G401 (cell line): ENCODE data around the gene FAM228A. TPM values are rescaled to one million over a fixed set of nuclear protein-coding genes. Genes with fewer than 3 reads are reported as not detected.

ENCODE experiments used
- DNase-seq: peaks from one replicate; pipeline ENCODE4 v3.0.0-alpha.2; 2015; ENCODE audit warnings: low spot score
- in situ Hi-C: cut with HindIII; loops from 2 replicates; pipeline ENCODE4 v1.10.0; 2016; ENCODE audit warnings: low sequenced_read_pairs, mixed read lengths
- total RNA-seq: library from RNA; depleted of rRNA; stranded (reverse); fragments of >200 nt; shearing (Covaris generic); gene quantifications from 2 replicates; pipeline ENCODE4 v1.2.3, GENCODE V29; 2014; rRNA removed

Gene FAM228A
- total RNA-seq, 1 experiment from 2014 or later: not detected

GRCh38 chr2:24214880-24215279 is 40.0 kb downstream of the FAM228A start:
- in situ Hi-C loops: no loop called here
- DNase-seq: no peak

GRCh38 chr2:24220554-24221291 is 45.9 kb downstream of the FAM228A start:
- no peak for DNase-seq
- in situ Hi-C loops: no loop called here

DNA sequence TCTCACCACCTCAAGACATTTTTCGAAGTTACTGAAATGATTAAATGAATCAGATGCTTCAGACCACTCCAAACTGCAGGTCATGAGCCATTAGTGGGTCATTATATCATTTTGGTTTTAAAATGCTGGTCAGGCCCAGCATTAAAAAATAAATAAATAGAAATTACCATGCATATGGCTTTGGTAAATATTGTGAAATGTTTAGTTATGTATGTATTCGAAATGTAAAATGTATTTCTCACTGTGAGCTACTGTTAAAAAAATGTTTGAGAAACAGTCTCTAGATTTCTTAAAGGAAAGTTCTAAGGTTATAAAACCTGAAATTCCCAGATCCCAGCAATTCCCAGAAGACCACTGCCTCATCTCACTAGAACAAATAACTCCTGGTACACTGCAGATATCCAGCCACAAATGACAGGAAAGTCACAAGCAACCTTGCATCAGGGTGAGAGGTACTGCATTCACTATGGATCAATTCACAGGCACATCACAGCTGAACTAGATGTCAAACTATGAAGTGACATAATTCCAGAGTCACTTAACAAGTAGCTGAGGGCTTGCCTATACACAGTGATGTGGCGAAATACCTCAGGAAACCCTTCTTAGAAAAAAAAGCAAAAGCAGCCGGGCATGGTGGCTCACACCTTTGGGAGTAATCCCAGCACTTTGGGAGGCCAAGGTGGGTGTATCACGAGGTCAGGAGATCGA is 46.6 kb downstream of the FAM228A start:
- no peak for DNase-seq
- in situ Hi-C loops: no loop called here

DNA sequence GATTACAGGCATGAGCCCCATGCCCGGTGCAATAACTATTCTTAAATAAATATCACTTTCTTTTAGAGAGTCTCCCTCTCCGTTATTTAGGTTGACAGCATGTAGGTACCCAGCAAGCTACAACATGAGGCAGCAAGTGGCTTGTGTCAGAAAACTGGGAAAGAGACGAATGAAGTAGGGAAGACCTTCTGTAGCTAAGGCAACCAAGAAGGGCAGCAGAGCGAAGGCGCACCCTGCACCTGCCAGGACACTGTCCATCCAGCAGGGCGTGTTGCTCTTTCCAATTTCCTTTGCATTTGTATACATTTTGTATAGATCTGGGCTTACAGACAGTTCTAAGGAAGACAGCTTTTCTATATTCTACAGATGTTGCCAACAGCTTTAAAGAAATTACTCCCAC is 48.1 kb downstream of the FAM228A start:
- in situ Hi-C loops: no loop called here
- no peak for DNase-seq

DNA sequence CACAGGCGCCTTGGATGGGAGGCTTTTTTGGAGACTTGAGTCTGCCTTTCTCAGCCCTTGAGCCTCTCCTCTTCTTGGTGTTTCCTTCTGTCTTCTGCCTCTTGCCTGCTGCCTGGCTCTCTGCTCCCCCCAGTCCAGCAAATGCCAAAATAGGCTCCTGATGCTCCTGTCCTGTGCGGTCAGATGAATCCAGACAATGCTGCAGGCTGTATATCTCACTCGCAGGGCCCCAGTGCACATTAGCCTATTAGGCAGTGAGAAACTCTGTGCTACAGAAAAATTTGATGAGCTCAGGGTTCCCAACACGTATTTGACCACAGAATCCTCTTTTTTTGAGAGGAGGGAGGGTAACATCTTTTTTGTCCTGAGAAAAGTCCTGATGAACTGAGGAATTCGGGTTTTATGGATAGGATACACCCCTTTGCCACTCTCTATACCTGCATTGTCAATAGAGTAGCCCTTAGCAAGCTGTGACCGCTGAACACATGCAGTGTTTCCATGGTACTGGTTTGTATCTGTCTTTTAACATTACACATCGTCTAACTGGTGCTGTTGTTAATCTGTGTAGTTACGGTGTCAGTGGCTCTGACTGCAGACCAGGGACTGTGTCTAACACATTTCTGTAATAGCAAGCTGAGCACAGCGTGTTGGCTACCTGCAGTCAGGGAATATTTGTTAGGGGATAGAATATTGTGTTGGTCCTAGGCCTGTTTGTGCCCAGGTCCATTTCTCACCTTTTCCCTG is 50.8 kb downstream of the FAM228A start:
- in situ Hi-C loops: no loop called here

GRCh38 chr2:24228470-24228869 is 53.6 kb downstream of the FAM228A start:
- in situ Hi-C loops: no loop called here
- peak; percentile 8 for DNase-seq

More for the DNA sequence above, 50.8 kb downstream of the FAM228A start:
- DNase-seq: no peak

DNA sequence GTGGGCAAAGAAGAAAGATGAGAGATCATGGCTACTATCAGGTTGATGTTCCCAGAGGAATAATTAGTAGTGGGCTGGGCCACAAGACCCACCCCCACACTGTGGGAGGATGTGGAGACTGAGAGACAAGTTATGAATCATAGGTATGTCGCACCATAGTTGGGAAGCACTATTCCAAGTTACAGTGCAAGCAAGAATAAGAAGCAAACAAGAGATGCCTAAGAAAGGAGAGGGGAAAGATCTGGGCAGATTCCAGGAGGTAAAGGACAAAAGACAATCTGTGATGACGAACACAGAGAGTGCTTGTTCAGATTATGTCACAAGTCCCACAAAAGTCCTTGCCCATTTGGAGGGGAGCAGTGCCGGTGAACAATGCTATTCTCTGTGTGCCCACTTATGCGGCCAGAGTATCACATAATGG is 56.6 kb downstream of the FAM228A start:
- in situ Hi-C loops: no loop called here
- DNase-seq: no peak

DNA sequence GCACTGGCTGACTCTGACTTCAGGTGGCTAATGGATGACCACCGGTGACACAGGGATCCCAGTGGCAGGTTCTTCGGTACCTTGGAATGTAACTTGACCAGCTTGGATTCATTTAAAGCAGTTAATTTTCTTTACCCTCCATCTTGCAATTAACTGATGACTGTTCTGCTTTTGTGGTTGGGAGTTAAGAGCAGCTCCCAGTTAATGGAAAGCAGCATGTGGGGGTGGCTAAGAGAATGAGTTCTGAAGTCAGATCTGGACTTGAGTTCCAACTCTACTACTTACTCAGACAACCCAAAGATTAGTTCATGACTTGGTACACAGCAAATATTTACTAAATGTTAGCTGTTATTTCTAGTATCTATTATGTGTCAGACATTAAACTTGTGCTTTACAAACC is 58.5 kb downstream of the FAM228A start:
- in situ Hi-C loops: no loop called here
- DNase-seq: no peak

DNA sequence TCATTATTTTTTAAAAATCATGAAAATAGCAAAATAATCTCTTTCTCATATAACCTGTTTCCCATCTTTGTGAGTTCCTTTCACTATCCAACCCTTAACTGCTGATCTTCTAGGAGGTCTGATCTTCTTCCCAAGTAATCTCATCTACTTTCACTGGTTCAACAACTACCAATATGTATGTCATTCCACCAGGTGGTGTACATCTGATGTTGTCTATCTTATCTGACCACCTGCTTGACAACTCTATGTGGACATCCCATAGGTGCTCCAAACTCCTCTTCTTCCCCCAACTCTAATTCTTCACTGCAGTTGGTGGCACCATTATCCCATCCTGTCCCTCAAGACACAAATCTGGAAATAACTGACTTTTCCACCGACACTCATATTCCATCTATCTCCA is 62.5 kb downstream of the FAM228A start:
- DNase-seq: no peak
- in situ Hi-C loops: no loop called here

DNA sequence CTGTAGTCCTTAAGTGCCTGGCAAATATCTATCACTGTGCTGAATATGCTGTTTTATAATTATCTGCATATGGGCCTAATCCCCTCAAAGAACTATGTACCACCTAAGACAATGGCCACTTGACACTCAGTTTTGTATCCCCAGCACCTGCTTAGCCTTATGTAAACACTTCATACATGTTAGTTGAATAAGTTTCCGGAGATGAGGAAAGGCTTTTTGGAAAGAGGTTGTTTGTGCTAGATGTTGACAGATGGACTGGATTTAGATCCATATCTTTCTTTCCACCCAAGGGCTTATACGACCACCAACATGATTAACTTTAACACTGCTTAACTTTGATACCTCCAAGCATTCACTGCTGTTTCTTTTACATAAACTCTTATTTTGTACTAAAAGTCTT is 63.3 kb downstream of the FAM228A start:
- in situ Hi-C loops: no loop called here
- no peak for DNase-seq

DNA sequence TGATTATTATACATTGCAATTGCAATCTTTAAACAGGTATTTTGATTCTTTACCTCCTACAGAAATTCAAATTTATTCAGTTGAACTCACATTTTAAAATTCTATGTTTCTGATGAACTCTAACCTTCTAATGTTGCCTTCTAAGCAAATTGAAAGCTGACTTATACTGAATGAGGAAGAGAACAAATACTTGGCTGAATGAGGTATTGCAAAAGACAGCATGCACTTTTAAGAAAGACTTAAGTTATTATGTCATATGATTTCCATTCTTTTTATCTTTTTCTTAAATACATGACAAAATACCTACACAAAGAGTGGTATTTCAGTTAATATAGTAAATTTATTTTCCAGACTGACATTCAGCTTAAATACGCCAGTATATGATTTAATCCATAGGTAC is 64.7 kb downstream of the FAM228A start:
- DNase-seq: no peak
- in situ Hi-C loops: no loop called here

Other genes starting within 250 kb of the FAM228A start
- gene ATAD2B, start 247.9 kb upstream of the FAM228A start, total RNA-seq: 5.9 and 6.0 TPM in 2 replicates
- gene UBXN2A, start 234.6 kb upstream of the FAM228A start, total RNA-seq: 13.3 and 29.5 TPM in 2 replicates
- 0.14 TPM in 1 of 2 replicates, not detected in the other for gene MFSD2B, start 165.0 kb upstream of the FAM228A start, total RNA-seq
- gene WDCP, start 127.7 kb upstream of the FAM228A start, total RNA-seq: 14.3 and 22.5 TPM in 2 replicates
- 52.0 and 55.7 TPM in 2 replicates for gene FKBP1B, start 125.3 kb upstream of the FAM228A start, total RNA-seq
- 339 and 437 TPM in 2 replicates for gene SF3B6, start 98.7 kb upstream of the FAM228A start, total RNA-seq
- gene TP53I3, start 90.2 kb upstream of the FAM228A start, total RNA-seq: 47.6 and 66.0 TPM in 2 replicates
- not detected in 2 replicates for gene PFN4, start 51.7 kb upstream of the FAM228A start, total RNA-seq
- 1.3 and 5.6 TPM in 2 replicates for gene FAM228B, start 51.6 kb upstream of the FAM228A start, total RNA-seq
- 10.3 and 22.2 TPM in 2 replicates for gene ITSN2, start 185.5 kb downstream of the FAM228A start, total RNA-seq